HG03064 (cell line): ENCODE results near the gene ERO1B.

ENCODE experiments used
- ATAC-seq: cut with Tn5 transposase; IDR thresholded peaks from one replicate; pipeline ENCODE4 v1.9.1; 2021; ENCODE audit warnings: low read depth; ENCODE audit not compliant: unreplicated experiment

The ERO1B gene

DNA sequence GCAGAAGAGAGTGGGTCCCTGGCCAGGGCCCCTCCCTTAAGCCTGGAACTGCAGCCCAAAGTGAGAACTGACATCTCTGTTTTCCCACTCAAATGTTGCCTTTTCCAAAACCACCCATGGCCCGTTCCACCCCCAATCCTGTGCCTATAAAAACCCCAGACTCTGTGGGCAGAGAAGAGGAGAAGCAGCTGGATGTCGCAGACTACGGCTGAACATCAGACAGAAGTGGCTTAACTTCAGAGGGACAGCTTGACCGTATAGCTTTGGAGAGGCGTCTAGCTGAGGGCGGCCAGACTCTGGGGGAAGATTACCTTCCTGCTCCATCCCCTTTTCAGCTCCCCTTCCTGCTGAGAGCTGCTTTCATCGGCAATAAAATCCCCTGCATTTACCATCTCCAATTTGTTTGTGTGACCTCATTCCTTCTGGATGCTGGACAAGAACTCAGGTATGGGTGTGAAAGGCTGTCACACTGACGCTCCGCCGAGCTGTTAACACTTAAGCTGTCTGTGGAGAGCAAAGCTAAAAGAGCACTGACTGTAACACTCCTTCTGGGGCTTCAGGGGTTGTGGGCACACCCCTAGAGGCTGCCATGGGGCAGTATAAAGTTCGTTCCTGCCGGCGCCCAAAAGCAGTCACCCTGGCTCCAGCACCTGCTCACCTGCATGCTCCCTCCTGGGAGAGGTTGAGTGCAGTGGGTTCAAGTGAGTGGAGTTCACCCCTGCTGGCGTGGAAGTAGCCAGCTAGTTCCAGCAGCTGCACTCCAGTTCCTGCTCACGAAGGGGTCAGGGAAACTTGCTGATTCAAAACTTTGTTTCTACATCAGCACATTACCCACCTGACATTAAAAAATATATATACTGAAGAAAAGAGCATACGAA lies 19.6 kb upstream of the ERO1B start:
- no peak for ATAC-seq

DNA sequence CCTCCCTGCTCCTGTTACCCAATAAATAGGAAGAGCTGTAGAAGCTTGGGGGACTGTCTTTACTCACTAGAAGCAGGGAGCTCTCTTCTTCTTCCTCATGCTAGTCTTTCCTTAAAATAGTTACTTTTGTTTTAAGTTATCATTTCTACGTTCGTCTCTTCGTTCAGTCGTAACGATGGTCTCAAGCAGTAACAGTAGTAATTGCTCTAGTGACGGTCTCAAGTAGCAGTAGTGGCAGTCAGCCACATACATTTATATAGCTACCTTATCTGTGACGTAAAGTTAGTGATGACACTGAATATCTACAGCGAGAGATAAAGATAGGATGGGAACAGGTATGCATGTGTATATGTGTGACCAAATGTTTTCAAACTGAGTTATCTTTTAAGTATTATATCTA lies 15.4 kb upstream of the ERO1B start:
- no peak for ATAC-seq

DNA sequence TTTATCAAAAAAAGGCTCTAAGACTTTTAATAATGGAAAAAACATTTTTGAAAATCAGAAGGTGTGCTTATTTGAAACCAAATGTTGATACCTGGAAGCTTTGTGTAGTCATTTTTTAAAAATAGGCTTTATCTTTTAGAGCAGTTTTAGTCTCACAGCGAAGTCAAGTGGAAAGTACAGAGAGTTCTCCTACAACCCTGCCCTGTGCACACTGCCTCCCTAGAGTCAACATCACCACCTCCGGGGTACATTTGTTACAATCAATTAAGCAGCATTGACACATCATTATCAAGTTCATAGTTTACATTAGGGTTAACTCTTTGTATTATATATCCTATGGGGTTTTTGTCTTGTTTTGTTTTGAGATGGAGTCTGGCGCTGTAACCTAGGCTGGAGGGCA lies 10.7 kb upstream of the ERO1B start:
- ATAC-seq = no peak

DNA sequence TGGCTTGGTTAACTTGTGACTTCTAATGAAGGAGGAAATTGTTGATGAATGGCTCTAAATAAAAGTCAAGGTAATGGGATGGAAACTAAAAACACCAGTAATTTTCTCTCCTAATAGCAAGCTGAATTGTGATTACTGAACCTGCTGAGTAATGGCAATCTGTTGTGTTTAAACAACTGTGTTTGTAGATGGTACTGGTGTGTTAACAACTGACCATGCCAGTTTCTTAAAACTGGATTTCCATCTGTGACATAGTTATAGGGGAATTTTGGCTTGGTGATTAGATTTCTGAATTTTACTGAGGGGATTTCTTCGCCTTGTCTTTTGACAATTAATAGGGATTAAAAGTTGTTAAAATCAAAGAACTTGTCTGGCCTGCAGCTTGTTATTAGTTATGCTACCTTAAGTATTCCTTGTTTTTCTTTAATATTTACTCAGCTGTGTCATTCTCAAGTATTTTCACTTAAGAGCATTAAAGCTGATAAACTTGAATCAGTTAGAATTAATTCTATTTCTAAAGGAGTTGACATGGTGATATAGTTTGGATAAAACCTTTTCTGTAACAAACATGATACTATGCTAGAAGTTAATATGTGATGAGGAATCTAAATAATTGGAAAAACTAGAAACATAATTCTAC lies 7.9 kb upstream of the ERO1B start:
- no peak for ATAC-seq

DNA sequence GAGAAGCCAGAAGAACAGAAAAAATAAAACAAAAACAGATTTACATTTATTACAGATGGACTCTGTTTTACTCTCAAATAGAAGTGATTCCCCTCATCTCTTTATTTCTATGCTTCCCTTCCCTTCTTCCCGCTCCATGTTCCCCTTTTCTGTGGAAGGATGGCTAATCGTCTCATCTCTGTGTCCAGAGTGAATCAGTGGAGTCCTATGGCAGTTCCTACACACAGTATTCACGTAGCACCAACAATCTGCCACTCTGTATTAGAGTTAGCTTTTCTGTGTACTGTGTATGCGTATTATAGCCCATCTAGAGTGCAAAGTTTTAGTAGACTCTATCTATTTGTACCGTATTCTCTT lies 6.8 kb upstream of the ERO1B start:
- no peak for ATAC-seq

DNA sequence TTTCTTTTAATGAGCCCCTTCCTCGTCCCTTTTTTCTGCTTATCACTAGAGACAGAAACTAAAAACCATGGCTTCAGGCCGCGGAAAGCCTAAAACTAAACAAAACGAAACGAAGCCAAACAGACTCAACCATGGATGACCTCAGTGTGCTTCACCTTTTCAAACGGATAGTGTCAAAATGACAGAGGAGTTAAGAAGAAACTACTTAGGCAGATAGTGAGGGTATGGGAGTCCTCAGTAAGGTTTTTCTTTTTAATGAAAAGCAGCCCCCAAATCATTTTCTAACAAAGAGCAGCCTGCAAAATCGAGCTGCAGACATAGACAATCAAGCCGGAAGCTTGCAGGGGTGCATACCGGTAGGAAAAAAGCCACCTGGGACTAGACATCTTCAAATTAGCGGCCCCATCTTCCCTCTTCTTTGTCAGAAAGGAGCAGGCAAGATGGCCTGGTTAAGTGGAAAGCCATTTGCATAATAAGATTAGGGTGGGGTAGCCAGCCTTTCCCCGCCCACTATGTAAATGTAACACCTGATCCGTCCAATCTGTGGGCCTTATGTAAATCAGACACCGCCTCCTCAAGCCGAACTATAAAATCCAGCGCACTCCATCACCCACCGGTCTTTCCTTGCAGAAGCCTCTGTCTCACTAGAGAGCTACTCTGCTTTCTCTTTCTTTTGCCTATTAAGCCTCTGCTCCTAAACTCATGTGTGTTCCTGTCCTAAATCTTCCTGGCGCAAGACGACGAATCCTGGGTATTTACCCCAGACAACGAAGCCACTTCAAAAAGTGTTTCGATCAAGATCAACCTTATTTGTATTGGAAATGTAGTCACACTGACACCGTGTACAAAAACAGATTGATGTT lies 6.2 kb upstream of the ERO1B start:
- ATAC-seq = no peak

DNA sequence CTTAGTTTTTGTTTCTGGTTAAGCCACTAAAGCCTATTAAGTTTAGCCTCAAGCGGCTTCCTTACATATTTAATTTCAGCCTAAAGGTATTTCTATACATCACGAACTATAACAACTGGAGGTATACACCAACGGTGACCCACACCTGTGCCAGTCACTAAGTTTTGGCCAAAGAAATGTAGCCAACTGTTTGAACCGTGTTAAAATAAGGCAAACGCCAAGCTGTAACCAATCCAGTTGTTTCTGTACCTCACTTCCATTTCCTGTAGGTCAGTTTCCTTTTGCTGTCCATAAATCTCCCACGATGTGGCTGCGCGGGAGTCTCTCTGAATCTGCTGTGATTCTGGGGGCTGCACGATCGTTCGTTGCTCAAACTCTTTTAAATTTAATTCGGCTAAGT lies 5.6 kb upstream of the ERO1B start:
- ATAC-seq = no peak

DNA sequence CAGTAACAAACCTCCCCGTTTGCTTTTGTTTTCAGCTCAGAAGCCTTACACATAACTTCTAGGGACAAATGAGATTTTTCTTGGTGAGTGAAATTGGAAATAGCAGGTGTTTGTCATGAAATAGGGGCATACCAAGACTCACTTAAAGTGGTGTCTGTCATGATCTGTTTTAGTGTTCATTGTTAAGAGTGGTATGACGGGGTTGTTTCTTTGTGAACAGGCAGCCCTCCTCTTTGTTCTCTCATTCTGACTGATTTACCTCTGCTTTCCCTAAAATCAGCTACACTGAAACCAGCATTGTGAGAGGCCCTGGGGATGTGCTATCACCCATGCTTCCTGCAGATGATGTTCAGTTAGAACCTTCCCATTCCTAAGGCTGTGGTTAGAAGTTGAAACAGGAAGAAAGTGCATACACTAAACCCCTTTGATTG lies 2.5 kb upstream of the ERO1B start:
- ATAC-seq = peak; percentile 41

DNA sequence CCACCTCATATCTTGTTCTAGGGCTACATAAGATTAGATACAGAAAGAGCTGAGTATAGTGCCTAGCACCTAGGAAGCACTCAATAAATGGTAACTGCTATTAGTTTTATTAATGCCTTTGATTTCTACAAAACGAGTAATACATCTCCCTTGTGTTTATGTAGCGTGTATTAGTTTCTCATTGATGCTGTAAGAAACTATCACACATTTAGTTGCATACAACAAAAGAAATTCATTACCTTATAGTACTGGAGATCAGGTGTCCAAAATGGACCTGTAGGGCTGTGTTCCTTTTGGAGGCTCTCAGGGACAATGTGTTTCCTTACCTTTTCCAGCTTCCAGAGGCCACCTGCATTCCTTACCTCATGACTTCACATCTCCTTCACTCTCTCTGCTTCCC lies 961 bp upstream of the ERO1B start:
- no peak for ATAC-seq

DNA sequence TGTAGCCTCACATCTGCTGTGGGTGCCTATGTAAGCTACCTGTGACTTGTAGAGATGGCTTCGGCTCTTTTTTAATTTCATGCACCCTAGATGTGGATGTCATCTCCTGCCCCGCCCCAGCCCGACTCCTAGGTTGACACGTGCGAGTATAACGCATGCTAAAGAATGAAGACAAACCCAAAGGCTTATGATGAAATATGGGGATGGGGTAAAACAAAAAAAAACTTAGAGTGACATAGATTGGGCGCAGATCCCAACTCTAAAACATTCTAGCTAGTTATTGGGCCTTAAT lies 613 bp upstream of the ERO1B start:
- peak; percentile 11 for ATAC-seq

DNA sequence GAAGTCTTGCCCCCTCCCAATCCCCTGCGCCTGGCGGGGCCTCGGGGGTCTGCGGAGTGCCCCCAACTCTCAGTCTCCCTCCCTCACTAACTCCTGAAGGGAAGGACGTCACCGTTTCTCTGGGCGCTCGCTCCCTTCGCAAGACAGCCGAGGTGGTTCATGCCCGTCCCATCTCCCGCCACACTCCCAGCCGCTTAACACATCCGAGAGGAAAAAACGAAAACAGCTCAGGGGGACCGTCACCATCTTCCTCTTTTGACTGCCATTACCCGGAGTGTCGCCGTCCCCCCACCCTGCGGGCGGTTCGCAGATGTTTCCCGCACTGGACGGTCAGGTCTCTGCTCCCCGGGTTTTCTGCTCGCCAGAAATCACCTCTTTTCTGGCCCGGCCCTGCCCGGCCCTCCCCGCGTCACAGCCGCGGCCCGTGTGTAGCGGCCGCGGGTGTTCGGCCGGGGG lies 532 bp downstream of the ERO1B start:
- ATAC-seq = peak; percentile 15

DNA sequence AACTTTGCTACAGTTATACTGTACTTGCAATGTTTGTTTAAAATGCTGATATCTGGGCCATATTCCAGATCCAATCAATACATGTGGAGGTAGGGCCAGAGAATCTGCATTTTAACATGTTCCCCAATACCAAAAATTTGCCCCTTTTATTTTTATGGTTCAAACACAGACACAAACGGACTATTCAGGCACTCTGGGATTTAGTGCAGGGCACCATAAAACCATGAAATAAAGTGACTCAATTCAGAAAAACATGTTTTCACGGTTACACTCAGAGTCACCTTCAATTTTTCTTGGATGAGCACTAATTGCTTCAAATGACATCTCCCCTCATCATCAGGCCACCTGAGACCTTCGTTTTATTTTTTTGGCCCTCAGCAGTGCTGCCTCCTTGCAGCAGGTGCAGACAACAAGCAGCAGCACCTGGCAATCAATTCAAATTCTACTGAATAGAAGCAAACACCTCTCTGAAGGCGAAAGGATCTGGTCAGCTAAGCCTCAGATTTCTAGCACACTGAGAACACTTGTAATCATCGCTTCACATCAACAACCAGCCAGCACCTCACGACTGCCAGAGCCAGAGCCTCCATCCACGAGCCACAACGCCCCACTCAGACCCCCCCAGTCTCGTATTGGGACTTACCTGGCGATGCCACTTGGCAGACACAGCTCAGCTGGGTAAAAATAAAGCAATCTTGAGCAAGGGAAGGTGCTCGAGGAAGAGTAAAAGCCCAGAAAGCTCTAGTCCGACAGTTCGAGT lies 1.1 kb downstream of the ERO1B start:
- no peak for ATAC-seq

DNA sequence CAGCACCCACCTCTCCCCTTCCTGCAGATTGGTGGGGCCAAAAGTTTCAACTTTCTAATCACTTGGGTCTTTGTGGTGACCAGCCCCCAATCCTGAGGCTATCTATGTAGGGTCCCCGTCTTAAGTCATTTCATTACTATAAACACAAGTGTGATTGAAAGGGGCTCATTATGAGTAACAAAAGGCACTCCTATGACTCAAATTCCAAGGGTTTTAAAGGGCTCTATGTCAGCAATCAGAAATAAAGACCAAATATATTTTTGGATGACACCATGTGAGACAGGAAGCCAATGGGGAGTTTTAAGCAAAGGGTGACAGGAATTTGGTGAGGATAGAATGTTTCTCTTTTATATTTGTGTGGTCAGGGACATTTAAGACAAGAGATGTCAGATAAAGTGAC lies 6.2 kb downstream of the ERO1B start:
- ATAC-seq = no peak

DNA sequence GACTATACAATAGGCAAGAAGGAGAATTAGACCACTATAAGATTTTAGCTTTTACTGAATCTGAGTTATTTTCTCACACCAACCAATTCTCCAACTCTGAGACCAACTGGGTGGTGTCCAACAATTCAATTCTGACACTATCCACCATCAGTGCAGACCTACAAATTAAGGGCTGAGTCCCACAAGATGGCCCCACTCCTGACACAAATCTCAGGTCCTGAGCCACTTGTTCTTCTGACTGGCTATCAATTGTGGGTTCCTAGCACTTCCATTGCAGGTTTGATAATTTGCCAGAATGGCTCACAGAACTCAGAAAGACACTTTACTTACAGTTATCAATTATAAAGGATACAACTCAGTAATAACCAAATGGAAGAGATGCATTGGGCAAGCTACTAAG lies 6.7 kb downstream of the ERO1B start:
- ATAC-seq = no peak

DNA sequence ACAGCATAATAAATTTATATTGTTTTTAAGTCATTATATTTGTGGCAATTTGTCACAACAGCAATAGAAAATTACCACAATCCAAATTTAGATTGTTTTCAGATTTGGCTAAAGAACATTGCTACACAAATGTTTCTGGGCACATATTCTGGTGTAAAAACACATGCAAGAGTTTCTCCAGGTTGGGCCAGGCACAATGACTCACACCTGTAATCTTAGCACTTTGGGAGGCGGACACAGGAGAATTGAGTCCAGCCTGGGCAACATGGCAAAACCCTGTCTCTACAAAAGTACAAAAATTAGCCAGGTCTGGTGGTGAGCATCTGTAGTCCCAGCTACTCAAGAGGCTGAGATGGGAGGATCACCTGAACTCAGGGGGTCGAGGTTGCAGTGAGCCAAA lies 8.4 kb downstream of the ERO1B start:
- ATAC-seq = no peak

DNA sequence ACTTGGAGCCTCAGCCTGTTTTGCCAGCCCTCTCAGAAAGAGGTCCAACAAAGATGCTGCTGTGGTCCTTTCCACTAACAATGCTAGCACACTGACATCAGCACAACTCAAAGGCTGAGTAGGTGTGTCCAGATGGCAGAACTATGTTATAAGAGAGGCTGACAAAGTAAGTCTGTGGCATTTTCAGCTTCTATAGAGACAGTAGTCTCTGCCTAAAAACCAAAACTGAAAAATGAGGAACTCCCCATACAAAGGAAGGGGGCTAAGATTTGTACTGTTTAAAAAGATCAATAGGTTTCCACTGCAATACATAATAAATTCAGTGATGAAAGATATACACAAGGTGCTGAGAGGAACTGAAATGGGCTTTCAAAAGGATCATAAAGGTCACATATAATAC lies 12.3 kb downstream of the ERO1B start:
- ATAC-seq = no peak

DNA sequence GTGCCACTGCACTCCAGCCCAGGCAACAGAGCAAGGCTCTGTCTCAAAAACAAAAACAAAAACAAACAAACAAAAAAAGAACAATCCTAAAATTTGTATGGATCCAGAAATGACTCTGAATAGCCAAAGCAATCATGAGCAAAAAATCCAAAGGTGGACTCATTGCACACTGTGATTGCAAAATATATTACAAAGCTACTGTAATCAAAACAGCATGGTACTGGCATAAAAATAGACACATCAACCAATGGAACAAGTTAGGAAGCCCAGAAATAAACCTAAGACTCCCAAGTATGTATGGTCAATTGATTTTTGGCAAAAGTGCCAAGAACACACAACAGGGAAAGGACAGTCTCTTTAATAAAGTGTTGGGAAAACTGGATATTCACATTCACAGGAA lies 19.9 kb downstream of the ERO1B start:
- no peak for ATAC-seq

DNA sequence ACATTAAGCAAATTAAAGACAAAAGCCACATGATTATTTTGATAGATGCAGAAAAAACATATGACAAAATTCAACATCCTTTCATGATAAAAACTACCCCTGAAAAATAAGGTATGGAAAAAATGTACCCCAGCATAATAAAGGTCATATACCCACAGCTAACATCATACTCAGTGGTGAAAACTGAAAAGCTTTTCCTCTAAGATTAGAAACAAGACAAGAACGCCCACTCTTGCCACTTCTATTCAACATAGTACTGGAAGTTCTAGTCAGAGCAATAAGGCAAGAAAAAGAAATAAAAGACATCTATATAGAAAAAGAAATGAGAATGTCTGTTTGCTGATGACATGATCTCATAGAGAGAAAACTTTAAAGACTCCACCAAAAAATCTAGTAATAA lies 20.7 kb downstream of the ERO1B start:
- no peak for ATAC-seq

DNA sequence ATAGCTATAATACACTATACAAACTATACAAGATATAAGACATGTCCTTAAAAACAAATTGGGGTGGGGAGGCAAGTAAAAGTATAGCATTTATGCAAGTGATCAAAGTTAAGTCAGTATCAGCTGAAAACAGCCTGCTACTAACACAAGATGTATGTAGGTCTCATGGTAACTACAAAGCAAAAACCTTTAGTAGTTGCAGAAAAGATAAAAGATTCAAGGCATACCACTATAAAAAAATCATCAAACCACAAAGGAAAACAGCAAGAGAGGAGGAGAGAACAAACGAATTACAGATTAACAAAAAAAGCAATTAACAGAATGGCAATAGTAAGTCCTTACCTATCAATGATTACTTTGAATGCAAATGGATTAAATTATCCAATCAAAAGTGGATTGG lies 22.7 kb downstream of the ERO1B start:
- ATAC-seq = no peak

DNA sequence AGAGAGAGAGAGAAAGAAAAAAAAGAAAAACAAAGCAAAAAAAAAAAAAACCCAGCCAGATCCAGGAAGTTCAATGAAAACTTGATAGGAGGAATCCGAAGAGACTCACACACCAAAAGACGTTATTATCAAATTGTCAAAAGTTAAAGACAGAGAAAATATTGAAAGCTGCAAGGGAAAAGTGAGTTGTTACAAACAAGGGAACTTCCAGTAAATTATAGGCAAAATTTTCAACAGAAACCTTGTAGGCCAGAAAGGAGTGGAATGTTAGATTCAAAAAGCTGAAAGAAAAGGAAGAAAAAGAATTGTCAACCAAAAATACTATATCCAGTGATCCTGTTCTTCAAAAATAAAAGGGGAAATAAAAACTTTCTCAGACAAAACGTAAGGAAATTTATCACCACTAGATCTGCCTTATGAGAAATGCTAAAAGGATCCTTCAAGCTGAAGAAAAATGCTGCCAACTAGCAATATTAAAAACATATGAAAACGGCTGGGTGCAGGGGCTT lies 23.6 kb downstream of the ERO1B start:
- no peak for ATAC-seq

DNA sequence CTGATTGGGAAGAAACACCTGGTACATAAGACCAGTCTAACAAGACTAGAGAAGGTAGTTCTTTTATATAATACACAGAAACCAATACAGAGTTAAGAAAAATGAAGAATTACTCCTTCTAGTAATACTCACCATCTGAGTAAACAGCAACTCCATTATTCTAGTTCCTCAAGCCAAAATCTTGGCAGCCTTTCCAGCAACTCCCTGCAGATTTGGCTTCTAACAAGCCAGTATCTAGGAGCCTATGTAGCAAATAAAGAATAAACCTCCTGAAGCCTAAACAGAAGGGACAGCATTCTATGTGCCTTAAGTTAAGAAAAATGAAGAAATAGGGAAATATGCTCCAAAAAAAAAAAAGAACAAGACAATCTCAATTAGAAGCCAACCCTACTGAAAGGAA lies 24.5 kb downstream of the ERO1B start:
- ATAC-seq = no peak
